Stimulated activated naive CD4-positive, alpha-beta T cell treated with Interleukin-2 at 50 U/mL for 16 hours (primary cell): ENCODE measurements around the gene STAG2.
"Not testable (repeated sequence)": the region's sequence is repeated elsewhere in the genome, so short reads cannot be mapped to it uniquely, and the experiment has no call there.

Source experiments
- DNase-seq: peaks from one replicate; lab custom pipeline; 2025; lab: John Stamatoyannopoulos, UW

STAG2 gene

DNA sequence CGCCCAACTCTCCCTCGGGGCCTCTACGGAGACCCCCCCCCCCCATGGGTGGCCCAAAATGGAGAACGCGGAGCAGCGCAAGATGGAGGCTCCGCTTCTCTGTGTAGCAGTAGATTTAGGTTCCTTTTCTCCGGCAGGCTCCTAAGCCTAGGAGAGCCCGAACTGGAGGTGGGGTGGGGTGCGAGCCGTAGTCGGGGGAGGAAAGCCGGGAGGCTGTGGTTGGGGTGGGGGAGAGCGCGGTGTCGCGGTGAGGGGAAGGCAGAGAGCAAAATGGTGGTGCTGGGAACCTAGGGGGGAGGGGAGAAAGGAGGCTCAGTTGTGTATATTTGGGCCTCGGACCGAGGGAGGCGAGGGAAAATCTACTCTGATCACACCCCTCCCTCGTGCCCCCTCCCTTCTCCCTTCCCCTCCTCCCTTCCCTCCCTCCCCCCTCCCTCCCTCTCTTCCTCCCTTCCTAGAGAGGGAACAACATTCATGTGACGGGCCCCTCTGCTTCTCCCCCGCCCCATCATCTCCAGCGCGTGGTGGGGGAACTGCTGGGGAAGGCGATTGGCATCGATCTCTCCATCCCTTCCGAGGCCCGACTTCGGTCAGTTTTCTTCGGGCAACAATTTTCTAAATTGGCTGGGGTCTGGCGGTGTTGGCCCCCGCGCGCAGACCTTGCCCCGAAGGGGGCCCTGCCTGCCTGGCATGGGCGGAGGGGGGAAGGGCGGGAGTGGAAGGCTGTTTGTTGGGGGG lies at the start of gene STAG2:
TSS of gene STAG2 (plus strand) at position 439 of the 738 bp plus-strand sequence. CDS start 60,922 bp downstream, outside the sequence.
- DNase-seq, result peak; percentile 47

GRCh38 chrX:123917069-123917468 lies 44.4 kb upstream of the STAG2 start:
- no peak for DNase-seq

GRCh38 chrX:123918106-123918721 lies 43.3 kb upstream of the STAG2 start:
- no peak for DNase-seq

- DNase-seq, result no peak
These were observed 41.3 kb upstream of the STAG2 start for GRCh38 chrX:123920105-123920785.

DNA sequence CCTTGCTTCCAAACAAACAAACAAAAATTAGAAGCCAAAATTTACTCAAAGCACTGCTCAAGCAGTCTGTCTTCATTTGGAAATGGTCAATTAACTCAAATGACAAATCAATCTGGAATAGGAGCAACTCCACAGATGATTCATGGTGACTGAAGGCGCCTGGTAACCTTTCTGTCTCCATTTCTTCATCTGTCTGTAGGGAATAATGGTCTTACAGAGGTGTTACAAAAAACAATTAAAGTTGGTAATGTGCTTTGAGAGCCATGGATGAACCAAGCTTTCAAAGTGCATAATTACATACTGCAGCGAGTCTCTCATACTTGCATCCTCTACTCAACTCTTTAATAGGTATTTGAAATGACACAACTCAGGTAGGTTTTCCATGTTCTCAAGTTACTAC lies 38.3 kb upstream of the STAG2 start:
- DNase-seq, result no peak

GRCh38 chrX:123924186-123924585 lies 37.3 kb upstream of the STAG2 start:
- no peak for DNase-seq

GRCh38 chrX:123927845-123928244 lies 33.7 kb upstream of the STAG2 start:
- DNase-seq, result no peak

DNA sequence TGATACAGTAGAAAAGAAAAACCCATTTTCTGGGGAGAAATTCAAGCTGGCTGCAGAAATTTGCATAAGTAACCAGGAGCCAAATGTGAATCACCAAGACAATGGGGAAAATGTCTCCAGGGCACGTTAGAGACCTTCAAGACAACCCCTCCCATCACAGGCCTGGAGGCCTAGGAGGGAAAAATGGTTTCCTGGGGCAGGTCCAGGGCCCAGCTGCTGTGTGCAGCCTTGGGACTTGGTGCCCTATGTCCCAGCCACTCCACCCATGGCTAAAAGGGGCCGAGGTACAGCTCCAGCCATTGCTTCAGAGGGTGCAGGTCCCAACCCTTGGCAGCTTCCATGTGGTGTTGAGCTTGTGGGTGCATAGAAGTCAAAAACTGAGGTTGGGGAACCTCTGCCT lies 29.5 kb upstream of the STAG2 start:
- not testable (repeated sequence) for DNase-seq

GRCh38 chrX:123943074-123943473 lies 18.4 kb upstream of the STAG2 start:
- DNase-seq, result no peak

DNA sequence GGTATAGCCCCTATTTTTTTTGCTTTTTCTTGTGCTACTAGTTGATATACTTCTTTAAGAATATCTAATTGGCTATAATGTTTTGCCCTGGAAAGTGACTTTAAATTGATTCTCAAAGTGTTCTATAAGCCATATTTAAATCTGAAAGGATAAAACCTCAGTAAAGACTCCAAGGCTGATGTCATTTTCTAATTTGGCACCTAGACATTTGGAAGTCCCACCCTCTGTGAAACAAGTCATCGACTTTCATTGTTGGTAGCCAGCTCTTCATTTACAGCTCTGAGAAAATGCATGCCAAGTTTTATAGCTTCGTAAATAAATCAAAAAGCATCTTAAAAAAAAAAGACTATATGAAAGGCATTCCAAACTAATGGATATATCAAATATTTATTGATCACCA lies 18.0 kb upstream of the STAG2 start:
- DNase-seq, result no peak

DNA sequence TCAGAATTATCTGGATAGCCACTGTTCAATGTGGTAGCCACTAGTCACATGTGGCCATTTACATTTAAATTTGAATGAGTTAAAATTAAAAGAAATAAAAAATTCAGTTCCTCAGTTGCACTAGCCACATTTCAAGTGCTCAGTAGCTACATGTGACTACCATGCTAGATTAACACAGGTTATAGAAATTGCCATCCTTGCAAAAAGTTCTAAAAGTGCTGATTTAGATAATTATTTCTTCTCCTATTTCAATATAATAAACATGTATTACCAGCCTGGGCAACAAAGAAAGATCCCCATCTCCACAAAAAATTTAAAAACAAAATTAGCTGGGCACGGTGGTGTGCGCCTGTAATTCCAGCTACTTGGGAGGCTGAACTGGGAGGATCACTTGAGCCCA lies 11.7 kb upstream of the STAG2 start:
- DNase-seq, result no peak

- DNase-seq, result no peak
These were observed 2.0 kb upstream of the STAG2 start for GRCh38 chrX:123959281-123960063.

DNA sequence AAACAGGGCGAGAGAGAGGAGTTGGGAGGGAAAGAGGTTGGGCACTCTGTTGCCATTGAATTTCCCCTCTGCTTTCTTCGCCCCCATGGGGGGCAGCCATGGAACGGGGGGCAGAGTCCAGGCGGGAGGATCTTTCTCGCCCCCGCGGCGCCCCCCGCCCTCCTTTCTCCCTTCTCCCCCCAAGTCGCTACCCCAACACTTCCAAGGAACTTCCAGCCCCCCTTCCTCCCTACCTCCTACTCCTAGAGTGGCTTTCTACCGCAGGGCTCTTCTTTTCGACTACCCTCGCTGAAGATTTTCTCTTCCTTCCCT lies 594 bp upstream of the STAG2 start:
- DNase-seq, result no peak

DNA sequence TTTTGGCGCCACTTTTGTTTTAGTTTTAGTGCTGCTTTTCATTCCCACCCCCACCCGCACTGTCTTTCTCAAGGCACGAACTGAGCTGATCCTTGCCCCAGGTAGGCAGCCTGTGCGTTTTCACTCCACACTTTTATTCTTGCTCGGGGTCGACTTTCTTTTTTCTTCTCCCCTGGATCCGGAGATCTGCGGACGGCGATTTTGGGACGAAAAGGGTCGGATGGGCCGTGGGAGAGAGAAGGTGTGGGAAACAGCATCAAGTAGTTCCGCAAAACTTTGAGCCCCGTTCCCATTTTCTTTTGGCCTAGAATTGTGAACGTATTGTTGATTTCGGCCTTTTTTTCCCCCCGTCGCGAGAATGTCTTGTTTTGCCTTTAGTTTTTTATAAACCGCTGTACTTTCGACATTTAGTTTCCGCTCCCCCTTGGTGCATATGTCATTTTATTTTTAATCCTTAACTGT lies 531 bp downstream of the STAG2 start:
- no peak for DNase-seq

DNA sequence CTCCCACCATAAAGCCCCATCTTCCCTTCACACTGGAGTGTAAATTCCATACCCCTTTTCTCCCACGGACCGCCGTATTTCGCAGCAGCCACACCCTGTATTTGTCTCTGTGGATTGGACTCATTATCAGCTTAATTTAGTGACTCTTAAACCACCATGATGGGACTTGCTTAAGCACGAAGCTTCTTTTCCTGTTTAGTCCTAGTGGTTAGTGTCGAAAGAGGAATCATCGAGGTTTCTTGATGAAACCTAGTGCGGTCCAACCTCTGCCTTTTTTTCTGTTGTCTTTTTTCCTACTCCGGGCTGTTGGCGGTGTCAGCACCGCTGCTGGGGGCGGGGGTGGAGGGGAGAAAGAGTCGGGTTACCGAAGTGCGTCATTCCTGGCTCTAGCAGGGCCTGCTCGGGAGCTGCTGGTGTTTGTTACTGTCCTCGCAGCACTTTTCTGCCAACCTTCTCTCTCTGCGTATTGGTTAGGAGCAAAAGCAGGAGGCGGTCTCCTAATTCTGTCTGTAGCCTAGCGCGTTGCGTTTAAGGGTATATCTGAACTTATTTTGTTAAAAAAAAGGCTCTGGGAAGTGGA lies 1.4 kb downstream of the STAG2 start:
- DNase-seq, result peak; percentile 85

DNA sequence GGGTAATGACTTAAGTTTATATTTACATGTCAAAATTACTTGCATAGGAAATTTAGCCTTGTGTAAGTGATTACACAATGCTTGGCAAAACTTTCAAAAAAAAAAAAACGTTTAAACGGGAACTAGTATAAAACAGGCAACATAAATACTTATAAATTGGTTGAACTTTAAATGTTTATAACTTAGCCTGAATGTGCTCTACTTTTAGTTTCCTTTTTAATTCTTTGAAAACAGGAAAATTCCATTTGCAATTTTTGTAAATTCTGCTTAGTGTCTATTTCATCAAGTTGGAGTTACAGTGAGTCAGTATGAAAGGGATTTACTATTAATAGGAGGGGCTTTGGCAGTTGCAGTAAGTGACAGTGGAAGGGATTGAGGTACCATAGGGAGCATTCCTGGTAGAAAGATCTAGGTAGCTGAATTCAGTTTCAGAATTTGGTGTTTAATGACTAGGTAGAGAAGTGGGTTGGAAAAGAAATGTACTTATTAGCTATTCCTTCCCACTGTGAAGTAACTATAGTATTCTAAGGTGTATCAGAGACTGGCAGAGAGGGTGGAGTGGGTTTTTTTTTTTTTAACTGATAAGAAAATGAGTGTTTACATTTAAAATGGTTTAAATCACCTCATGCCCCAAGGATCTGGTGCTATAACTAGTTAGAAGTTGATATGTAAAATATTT lies 2.8 kb downstream of the STAG2 start:
- no peak for DNase-seq

- DNase-seq, result no peak
These were observed 4.2 kb downstream of the STAG2 start for GRCh38 chrX:123965712-123966111.

DNA sequence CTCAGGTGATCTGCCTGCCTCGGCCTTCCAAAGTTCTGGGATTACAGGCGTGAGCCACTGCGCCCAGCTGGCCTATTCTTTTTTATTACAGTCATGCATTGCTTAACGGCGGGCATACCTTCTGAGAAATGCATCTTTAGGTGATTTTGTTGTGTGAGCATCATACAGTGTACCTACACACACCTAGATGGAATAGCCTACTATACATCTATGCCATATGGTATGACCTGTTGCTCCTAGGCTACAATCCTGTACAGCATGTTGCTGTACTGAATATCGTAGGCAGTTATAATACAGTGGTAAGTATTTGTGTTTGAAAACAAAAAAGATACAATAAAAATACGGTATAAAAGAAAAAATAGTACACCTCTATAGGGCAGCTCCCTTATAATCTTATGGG lies 6.0 kb downstream of the STAG2 start:
- DNase-seq, result no peak

GRCh38 chrX:123968383-123969050 lies 7.0 kb downstream of the STAG2 start:
- DNase-seq, result no peak

- no peak for DNase-seq
These were observed 10.5 kb downstream of the STAG2 start for GRCh38 chrX:123971982-123972381.

GRCh38 chrX:123973921-123974320 lies 12.4 kb downstream of the STAG2 start:
- DNase-seq, result no peak
